OCI-LY7 (cell line): ENCODE measurements around the gene SNX20. TPM values are rescaled to one million over a fixed set of nuclear protein-coding genes. Genes with fewer than 3 reads are reported as not detected.

ENCODE experiments used
- BruUV-seq: library from RNA; stranded (reverse); fragments of 400-500 nt; replicated peaks from 2 replicates; lab custom pipeline; 2021; lab: Mats Ljungman, UMichigan
- CTCF ChIA-PET: fragments of 300-600 bp; sonication (Branson Sonifier 250); formaldehyde crosslinking; loops from one replicate; lab custom pipeline; 2022; ENCODE audit warnings: antibody characterized with exemption; ENCODE audit not compliant: unreplicated experiment; lab: Charles Lee
- POLR2A ChIA-PET: fragments of 300-600 bp; sonication (Branson Sonifier 250); formaldehyde crosslinking; loops from one replicate; lab custom pipeline; 2022; ENCODE audit warnings: antibody characterized with exemption; lab: Charles Lee
- DNase-seq: peaks from one replicate; pipeline ENCODE4 v3.0.0-alpha.2; 2015; ENCODE audit warnings: low spot score
- H2AFZ ChIP-seq: fragments of 200-600 bp; sonication (generic), shearing (Covaris generic); 2 replicates; pipeline ENCODE4 v1.6.1; 2014; ENCODE audit warnings: mild to moderate bottlenecking, antibody characterized with exemption, low read length, moderate library complexity
- H3K27ac ChIP-seq: fragments of 200-600 bp; sonication (generic); 2 replicates; pipeline ENCODE4 v1.5.1; 2014; ENCODE audit warnings: mixed run types, low read depth, mild to moderate bottlenecking, moderate library complexity, low read length, inconsistent platforms; ENCODE audit not compliant: poor library complexity, severe bottlenecking
- H3K36me3 ChIP-seq: fragments of 200-600 bp; sonication (generic); 2 replicates; pipeline ENCODE4 v1.6.1; 2014; ENCODE audit warnings: mild to moderate bottlenecking, antibody characterized with exemption, low read length, moderate library complexity, mixed read lengths; ENCODE audit not compliant: insufficient read depth
- H3K4me1 ChIP-seq: fragments of 200-600 bp; sonication (generic); 2 replicates; pipeline ENCODE4 v1.5.1; 2014; ENCODE audit warnings: mild to moderate bottlenecking, low read length; ENCODE audit not compliant: insufficient read depth, poor library complexity, severe bottlenecking
- H3K4me2 ChIP-seq: fragments of 200-600 bp; sonication (generic); 2 replicates; pipeline ENCODE4 v1.6.1; 2014; ENCODE audit warnings: mild to moderate bottlenecking, low read length
- H3K4me3 ChIP-seq: fragments of 200-600 bp; sonication (generic); 2 replicates; pipeline ENCODE4 v1.5.1; 2014; ENCODE audit warnings: mild to moderate bottlenecking, low read depth, low read length; ENCODE audit not compliant: poor library complexity, severe bottlenecking
- H3K79me2 ChIP-seq: fragments of 200-600 bp; sonication (generic); 2 replicates; pipeline ENCODE4 v1.6.1; 2016; ENCODE audit warnings: low read depth, mild to moderate bottlenecking, low read length, moderate library complexity, mixed read lengths; ENCODE audit not compliant: insufficient read depth
- H3K9me2 ChIP-seq: fragments of 200-600 bp; sonication (generic); 2 replicates; pipeline ENCODE4 v1.6.1; 2016; ENCODE audit warnings: mild to moderate bottlenecking, low read length, mixed read lengths; ENCODE audit not compliant: insufficient read depth
- H3K9me3 ChIP-seq: fragments of 200-600 bp; sonication (generic); 2 replicates; pipeline ENCODE4 v1.6.1; 2014; ENCODE audit warnings: mild to moderate bottlenecking, mixed run types, low read length, mixed read lengths
- H4K20me1 ChIP-seq: fragments of 200-600 bp; sonication (generic); 2 replicates; pipeline ENCODE4 v1.6.1; 2014; ENCODE audit warnings: mild to moderate bottlenecking, antibody characterized with exemption, low read length, moderate library complexity, mixed read lengths; ENCODE audit not compliant: insufficient read depth
- EZH2phosphoT487 ChIP-seq: fragments of 200-600 bp; sonication (generic); IDR thresholded peaks from 2 replicates; pipeline ENCODE4 v1.6.1; 2018; ENCODE audit warnings: low read depth, borderline replicate concordance, mild to moderate bottlenecking, mixed run types, antibody characterized with exemption, low read length, moderate library complexity, mixed read lengths
- intact Hi-C: fragments of 100-400 bp; cut with micrococcal nuclease; formaldehyde crosslinking; loops from one replicate; pipeline ENCODE4 v1.10.0; 2022; ENCODE audit not compliant: unreplicated experiment
- total RNA-seq, 2 experiments: library from RNA; depleted of rRNA in 1 of 2; stranded (reverse); fragments of >200 nt in 1 of 2; shearing (Covaris generic) in 1 of 2; gene quantifications; 2 replicates each; pipeline ENCODE4 v1.2.3, GENCODE V29; 2014 to 2022
- TF ChIP-seq, protein P1 (sequence below): fragments of 200-600 bp; sonication (generic); conservative IDR thresholded peaks from 2 replicates; pipeline ENCODE4 v1.5.1; 2014; ENCODE audit warnings: mild to moderate bottlenecking, antibody characterized with exemption, low read length, moderate library complexity, mixed read lengths

SNX20 gene
- total RNA-seq, 2 experiments from 2014 or later, result 1.3 to 5.8 TPM

DNA sequence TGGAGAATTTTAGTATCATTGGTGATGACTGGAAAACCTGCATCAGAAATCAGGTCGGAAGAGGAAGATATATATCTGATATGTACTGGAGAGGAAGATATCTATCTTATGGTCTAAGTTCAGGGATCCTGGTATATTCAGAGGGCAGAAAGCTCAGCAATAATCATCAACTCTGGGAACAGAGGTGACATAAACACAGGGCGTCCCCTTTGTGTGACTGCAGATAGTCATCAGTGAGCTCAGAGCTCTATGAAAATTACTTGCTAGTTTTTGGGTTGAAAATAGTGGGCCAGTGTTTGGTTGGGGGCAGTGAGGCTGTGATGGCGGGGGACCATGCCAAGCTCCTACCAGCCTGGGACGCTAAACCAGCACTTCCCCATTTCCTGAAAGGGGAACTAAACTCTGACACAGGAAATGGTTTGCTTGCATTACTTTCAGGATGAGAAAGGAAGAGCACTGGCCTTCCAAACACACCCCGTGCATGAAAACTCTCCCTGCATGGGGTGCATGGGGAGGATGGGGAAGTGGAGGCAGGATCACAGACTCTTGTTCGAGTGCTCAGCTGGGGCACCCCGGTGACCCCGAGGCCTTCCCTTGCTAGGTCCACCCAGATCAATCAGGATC is 28.1 kb upstream of the SNX20 start:
- intact Hi-C loops, result no loop called here

DNA sequence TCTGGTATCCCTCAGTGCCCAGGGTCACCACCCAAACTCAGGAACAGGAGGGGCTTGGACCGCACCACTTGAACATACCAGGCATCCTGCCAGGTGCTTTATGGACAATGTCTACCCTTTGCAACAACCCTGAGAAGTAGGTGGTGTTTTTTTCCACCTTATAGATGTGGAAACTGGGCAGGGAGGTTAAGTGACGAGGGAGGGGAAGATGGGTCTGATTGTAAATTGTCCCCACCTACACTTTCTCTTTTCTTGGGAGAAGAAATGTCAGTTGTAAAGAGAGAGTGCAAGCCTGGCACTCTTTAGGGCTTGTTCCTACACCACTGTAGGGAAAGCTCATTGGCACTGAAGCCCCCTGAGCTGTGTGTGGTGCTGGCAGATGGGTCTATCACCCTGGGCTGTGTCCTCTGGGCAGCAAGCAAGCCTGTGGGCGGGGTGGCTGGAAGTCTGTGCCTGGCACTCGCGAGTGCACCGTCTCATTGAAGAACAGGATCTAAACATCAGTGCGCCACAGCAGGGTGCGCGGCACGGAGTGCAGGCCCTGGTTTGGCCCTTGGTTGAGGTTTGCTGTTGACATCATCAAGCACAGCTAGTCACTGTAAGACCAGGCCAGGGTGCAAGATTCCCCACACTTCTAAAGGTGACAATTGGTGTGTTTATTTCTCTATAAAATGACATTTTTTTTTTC is 27.4 kb upstream of the SNX20 start:
- DNase-seq, result no peak
- intact Hi-C loops, result no loop called here

More for the DNA sequence above, 28.1 kb upstream of the SNX20 start:
- ChIA-PET POLR2A (interaction anchor here (0.8 kb wide), 1 partner anchor 10 kb away, joined by 3 read pairs; no protein-coding TSS in a partner anchor), CTCF (no interaction called here)
- peak; percentile 11 for DNase-seq
- Histone ChIP-seq H2AFZ (no peak overlapping the region), H3K9me2 (no peaks in the 10 kb centered on the region), H3K4me2 (no peak overlapping the region), H3K9me3 (peaks cover 12% of the 10 kb centered on the region; the same call in 1 of the 2 replicates), H3K4me1 (no peaks in the 10 kb centered on the region), H4K20me1 (no peaks in the 10 kb centered on the region), H3K4me3 (no peak overlapping the region), H3K27ac (no peak overlapping the region), H3K36me3 (no peaks in the 10 kb centered on the region), H3K79me2 (no peaks in the 10 kb centered on the region)
- no peak for TF ChIP-seq EZH2phosphoT487
- TF ChIP-seq, protein P1, sequence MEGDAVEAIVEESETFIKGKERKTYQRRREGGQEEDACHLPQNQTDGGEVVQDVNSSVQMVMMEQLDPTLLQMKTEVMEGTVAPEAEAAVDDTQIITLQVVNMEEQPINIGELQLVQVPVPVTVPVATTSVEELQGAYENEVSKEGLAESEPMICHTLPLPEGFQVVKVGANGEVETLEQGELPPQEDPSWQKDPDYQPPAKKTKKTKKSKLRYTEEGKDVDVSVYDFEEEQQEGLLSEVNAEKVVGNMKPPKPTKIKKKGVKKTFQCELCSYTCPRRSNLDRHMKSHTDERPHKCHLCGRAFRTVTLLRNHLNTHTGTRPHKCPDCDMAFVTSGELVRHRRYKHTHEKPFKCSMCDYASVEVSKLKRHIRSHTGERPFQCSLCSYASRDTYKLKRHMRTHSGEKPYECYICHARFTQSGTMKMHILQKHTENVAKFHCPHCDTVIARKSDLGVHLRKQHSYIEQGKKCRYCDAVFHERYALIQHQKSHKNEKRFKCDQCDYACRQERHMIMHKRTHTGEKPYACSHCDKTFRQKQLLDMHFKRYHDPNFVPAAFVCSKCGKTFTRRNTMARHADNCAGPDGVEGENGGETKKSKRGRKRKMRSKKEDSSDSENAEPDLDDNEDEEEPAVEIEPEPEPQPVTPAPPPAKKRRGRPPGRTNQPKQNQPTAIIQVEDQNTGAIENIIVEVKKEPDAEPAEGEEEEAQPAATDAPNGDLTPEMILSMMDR, result no peak
- no TSS peak for BruUV-seq

More for the DNA sequence above, 27.4 kb upstream of the SNX20 start:
- Histone ChIP-seq H4K20me1 (no peaks in the 10 kb centered on the region), H3K27ac (no peak overlapping the region), H3K4me2 (no peak overlapping the region), H3K36me3 (no peaks in the 10 kb centered on the region), H3K79me2 (no peaks in the 10 kb centered on the region), H2AFZ (no peak overlapping the region), H3K4me3 (no peak overlapping the region), H3K9me3 (peaks cover 14% of the 10 kb centered on the region; the same call in 1 of the 2 replicates), H3K4me1 (no peaks in the 10 kb centered on the region), H3K9me2 (no peaks in the 10 kb centered on the region)
- no peak for TF ChIP-seq EZH2phosphoT487
- TF ChIP-seq, protein P1, result no peak
- no TSS peak for BruUV-seq
- CTCF ChIA-PET, result no interaction called here
- POLR2A ChIA-PET, result interaction anchor here (0.8 kb wide), 1 partner anchor 10 kb away, joined by 3 read pairs; no protein-coding TSS in a partner anchor
